GM12892 (cell line): Measurements from ENCODE around the gene ERVW-1.

Source experiments
- POLR2A ChIP-seq: IDR thresholded peaks from 2 replicates; pipeline ENCODE4 v1.6.1; 2011; ENCODE audit warnings: low read depth, low read length, control low read depth
- TAF1 ChIP-seq: IDR thresholded peaks from 2 replicates; pipeline ENCODE4 v1.6.1; 2011; ENCODE audit warnings: low read depth, mild to moderate bottlenecking, control low read depth, low read length, borderline replicate concordance

GRCh38 chr7:92456236-92456635 is 21.5 kb downstream of the ERVW-1 start:
- no peak for TF ChIP-seq POLR2A
- TF ChIP-seq TAF1, result no peak
